ENCODE data around the gene FOXO6. TPM values are rescaled to one million over a fixed set of nuclear protein-coding genes. Genes with fewer than 3 reads are reported as not detected.

Gene FOXO6
- total RNA-seq, 1 donor from 2014 or later, result 2.8 TPM

DNA sequence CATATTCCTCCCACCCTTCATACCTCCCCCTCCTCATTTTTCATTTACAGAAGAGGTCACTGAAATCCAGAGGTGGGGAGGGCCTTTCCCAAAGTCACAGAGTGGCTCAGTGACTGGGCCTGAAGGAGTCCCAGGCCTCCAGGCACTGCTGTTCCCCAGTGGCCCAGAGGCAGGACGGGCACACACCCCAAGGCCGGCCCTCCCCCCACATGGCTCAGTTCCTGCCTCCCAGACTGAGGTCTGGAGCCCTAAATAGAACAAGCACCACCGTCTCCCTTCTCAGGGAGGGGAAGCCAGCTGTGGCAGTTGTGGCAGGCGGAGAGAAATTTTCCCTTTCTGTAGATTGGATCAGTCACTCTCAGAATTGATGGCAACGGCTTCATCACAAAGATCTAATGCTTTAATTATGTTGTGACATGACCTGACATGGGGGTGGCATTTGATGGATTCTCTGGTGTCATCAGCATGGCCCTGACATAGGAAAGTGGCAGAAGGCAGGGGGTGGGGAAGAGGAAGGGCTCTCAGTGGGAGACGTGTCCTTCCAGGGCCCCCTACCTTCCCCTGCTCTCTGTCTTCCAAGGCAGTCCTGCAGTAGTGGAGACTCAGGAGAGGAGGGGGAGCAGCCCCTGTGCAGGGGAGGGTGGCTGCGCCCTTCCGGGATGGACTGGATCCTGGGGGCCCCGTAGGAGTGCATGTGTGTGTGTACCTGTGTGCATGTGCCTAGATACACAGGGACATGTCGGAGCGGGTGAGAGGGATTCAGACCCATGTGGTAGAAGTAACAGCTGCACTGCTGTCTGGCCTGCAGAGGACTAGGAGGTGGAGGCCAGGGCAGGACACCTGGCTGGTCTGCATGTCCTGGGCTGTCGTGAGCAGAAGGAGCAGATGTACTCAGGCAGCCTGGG is 41.2 kb upstream of the FOXO6 start:
- no peak overlapping the region for H3K4me3 Mint-ChIP-seq (ENCODE audit: low read depth)
- no peak for TF ChIP-seq CTCF (IDR thresholded peaks at IDR 0.05; ENCODE audit: unreplicated experiment)
- H3K36me3 Mint-ChIP-seq (ENCODE audit: insufficient read depth), result no peaks in the 10 kb centered on the region
- no peaks in the 10 kb centered on the region for H3K9me3 Mint-ChIP-seq (ENCODE audit: low read depth)
- H3K4me1 Mint-ChIP-seq (ENCODE audit: low read depth), result peaks cover 2% of the 10 kb centered on the region
- H3K27me3 Mint-ChIP-seq, result peaks cover 26% of the 10 kb centered on the region
- no peak for DNase-seq (ENCODE audit: low spot score, unreplicated experiment)
- no peak overlapping the region for H3K27ac Mint-ChIP-seq

GRCh38 chr1:41320895-41321676 is 40.1 kb upstream of the FOXO6 start:
- Mint-ChIP-seq H3K9me3 (ENCODE audit: low read depth) (no peaks in the 10 kb centered on the region), H3K36me3 (ENCODE audit: insufficient read depth) (no peaks in the 10 kb centered on the region), H3K27ac (no peak overlapping the region), H3K4me3 (ENCODE audit: low read depth) (no peak overlapping the region), H3K27me3 (peaks cover 17% of the 10 kb centered on the region), H3K4me1 (ENCODE audit: low read depth) (no peaks in the 10 kb centered on the region)
- TF ChIP-seq CTCF (IDR thresholded peaks at IDR 0.05; ENCODE audit: unreplicated experiment), result no peak
- DNase-seq (ENCODE audit: low spot score, unreplicated experiment), result no peak

- H3K4me1 Mint-ChIP-seq (ENCODE audit: low read depth), result no peaks in the 10 kb centered on the region
- no peak overlapping the region for H3K4me3 Mint-ChIP-seq (ENCODE audit: low read depth)
- no peak for DNase-seq (ENCODE audit: low spot score, unreplicated experiment)
- no peaks in the 10 kb centered on the region for H3K9me3 Mint-ChIP-seq (ENCODE audit: low read depth)
- H3K36me3 Mint-ChIP-seq (ENCODE audit: insufficient read depth), result no peaks in the 10 kb centered on the region
- TF ChIP-seq CTCF (IDR thresholded peaks at IDR 0.05; ENCODE audit: unreplicated experiment), result no peak
- H3K27ac Mint-ChIP-seq, result no peak overlapping the region
- H3K27me3 Mint-ChIP-seq, result peaks cover 18% of the 10 kb centered on the region
These were observed 39.1 kb upstream of the FOXO6 start for GRCh38 chr1:41322101-41322661.

DNA sequence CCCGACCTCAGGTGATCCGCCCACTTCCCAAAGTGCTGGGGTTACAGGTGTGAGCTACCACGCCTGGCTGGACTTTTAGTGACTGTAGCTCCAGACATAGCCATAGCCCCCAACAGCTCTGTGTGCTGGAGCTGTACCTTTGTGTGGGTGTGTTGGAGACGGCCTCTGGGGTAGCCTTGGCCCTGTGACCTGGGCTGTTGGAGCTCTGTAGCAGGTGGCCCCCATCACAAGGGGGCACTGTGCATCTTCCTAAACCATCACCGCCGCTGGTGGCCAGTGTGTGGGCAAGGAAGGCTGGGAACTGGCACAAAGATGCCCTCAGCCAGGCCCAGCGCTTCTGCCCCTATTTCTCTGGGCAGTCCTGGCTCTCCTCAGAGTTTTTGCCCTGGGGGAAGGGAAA is 38.4 kb upstream of the FOXO6 start:
- Mint-ChIP-seq H3K27ac (no peak overlapping the region), H3K9me3 (ENCODE audit: low read depth) (no peaks in the 10 kb centered on the region), H3K4me1 (ENCODE audit: low read depth) (no peaks in the 10 kb centered on the region), H3K4me3 (ENCODE audit: low read depth) (no peak overlapping the region), H3K27me3 (peaks cover 18% of the 10 kb centered on the region), H3K36me3 (ENCODE audit: insufficient read depth) (no peaks in the 10 kb centered on the region)
- DNase-seq (ENCODE audit: low spot score, unreplicated experiment), result no peak
- TF ChIP-seq CTCF (IDR thresholded peaks at IDR 0.05; ENCODE audit: unreplicated experiment), result peak; percentile 61

GRCh38 chr1:41323243-41323642 is 38.0 kb upstream of the FOXO6 start:
- no peak overlapping the region for H3K4me3 Mint-ChIP-seq (ENCODE audit: low read depth)
- TF ChIP-seq CTCF (IDR thresholded peaks at IDR 0.05; ENCODE audit: unreplicated experiment), result no peak
- H3K9me3 Mint-ChIP-seq (ENCODE audit: low read depth), result no peaks in the 10 kb centered on the region
- no peak for DNase-seq (ENCODE audit: low spot score, unreplicated experiment)
- no peaks in the 10 kb centered on the region for H3K4me1 Mint-ChIP-seq (ENCODE audit: low read depth)
- peaks cover 18% of the 10 kb centered on the region for H3K27me3 Mint-ChIP-seq
- H3K27ac Mint-ChIP-seq, result no peak overlapping the region
- no peaks in the 10 kb centered on the region for H3K36me3 Mint-ChIP-seq (ENCODE audit: insufficient read depth)

Measured in progenitor cell of endocrine pancreas (in vitro differentiated cells).